HG03469 (cell line): ENCODE data around the gene ITGA3.

ENCODE experiments used
- ATAC-seq: cut with Tn5 transposase; IDR thresholded peaks from one replicate; pipeline ENCODE4 v1.9.1; 2021; ENCODE audit warnings: mild to moderate bottlenecking, moderate library complexity, moderate number of reproducible peaks; ENCODE audit not compliant: unreplicated experiment

The ITGA3 gene

DNA sequence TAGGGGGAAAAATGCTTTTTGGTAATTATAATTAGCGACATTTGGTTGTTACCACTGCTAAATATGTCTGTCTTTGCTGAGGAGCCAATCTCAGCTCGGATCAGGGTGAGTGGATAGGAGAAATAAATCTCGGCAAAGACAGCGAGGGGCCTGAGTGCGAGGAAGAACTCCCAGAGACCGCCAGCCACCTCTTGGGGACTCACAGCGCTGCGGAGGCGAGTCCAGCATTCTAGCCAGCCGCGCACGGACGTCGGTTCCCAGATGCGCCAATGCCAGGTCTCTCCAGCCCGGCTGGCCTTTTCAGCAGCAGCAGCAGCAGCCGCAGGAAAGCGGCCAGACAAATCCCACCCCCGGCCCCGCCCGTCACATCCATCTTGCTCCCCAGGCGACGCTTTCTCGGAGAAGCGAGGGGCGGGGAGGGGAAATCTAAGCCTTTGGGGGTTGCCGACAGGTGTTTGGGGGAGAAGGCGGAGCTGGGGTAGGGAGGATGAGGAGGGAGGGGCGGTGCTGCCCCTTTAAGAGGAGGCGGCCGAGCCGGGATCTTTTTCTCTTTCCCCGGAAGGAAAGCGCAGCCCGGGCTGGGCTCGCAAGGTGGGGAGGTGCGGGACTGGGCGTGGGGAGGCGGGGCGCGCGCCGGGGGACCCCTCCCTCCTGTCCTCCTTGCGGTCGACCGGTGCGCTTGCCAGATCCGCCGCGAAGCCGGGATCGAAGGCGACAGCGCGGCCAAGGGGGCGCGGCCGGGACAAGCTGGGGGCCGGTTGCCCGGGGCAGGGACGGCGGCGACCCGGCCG lies at the start of gene ITGA3:
Gene ITGA3 (plus strand): TSS at position 685 of the 791 bp plus-strand sequence. CDS start 330 bp downstream, outside the sequence.
- no peak for ATAC-seq

DNA sequence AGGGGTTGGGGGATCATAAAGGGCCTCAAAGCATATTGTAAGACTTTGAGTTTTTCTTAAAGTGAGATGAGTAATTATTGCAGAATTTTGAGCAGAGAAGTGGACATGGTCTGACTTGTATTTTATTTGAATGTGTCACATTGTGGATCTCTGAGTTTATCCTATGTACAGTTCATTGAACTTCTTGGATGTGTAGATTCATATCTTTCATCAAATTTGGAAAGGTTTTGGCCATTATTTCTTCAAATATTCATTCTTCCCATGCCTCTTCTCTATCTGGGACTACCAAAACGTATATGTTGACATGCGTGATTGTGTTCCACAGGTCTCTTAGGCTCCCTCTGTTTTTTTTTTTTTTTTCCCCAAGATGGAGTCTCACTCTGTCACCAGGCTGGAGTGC lies 46.6 kb upstream of the ITGA3 start:
- ATAC-seq, result no peak

DNA sequence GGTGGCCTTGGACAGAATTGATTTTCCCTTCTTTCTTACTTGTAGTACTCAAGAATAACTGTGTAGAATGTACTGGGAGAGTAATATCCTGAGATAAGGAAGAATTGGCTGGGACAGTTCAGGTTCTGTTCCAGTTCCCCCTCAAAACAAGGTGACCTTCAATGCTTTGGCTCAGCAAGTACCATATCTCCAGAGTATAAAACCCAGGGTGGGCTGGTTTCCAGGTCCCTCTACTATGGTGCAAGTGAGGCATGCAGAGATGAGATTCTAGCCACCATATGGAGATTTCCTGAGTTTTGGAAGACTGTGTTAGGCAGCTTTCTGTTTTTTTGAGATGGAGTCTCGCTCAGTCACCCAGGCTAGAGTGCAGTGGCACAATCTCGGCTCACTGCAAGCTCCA lies 42.8 kb upstream of the ITGA3 start:
- ATAC-seq, result no peak

DNA sequence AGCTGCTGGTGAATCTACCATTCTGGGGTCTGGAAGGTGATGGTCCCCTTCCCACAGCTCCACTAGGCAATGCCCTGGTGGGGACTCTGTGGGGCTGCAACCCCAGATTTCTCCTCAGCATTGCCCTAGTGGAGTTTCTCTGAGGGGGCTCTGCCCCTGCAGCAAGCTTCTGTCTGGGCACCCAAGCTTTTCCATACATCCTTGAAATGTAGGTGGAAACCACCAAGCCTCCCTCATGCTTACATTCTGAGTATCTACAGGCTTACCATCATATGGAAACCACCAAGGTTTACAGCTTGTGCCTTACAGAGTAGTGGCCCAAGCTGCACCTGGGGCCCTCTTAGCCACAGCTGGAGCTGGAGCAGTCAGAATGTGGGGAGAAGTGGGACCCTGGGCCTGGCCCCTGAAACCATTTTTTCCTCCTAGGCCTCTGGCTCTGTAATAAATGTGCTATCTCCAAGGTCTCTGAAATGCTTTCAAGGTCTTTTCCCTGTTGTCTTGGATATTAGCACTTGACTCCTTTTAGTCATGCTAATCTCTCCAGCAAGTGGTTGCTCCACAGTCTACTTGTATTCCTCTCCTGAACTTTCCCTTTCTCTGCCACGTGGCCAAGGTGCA lies 41.3 kb upstream of the ITGA3 start:
- ATAC-seq, result no peak

DNA sequence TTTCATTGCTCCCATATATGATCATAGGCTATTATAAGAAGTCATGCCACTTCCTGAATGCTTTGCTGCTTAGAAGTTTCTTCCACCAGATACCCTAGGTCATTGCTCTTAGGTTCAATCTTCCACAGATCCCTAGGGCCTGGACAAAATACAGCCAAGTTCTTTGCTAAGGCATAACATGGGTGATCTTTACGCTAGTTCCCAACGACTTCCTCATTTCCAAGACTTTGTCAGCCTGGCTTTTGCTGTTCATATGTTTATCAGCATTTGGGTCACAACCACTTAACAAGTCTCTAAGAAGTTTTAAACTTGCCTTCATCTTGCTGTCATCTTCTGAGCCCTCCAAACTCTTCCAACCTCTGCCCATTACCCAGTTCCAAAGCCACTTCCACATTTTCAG lies 40.8 kb upstream of the ITGA3 start:
- no peak for ATAC-seq

DNA sequence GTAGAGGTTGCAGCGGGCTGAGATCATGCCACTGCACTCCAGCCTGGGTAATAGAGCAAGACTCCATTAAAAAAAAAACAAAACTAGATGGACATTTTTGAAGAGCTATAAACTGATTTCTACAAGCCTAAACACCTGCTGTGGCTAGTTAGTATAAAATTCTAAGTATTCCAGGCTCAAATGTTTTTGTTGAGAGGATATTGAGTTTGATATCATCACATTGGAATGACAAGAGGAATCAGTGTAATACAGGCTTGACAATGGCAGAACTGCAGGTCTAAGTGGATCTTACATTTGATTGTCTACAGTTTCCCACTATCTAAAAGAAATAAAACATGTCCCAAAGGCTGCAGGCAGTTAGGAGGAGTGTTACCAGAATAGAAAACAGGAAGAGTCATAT lies 37.0 kb upstream of the ITGA3 start:
- ATAC-seq, result no peak

DNA sequence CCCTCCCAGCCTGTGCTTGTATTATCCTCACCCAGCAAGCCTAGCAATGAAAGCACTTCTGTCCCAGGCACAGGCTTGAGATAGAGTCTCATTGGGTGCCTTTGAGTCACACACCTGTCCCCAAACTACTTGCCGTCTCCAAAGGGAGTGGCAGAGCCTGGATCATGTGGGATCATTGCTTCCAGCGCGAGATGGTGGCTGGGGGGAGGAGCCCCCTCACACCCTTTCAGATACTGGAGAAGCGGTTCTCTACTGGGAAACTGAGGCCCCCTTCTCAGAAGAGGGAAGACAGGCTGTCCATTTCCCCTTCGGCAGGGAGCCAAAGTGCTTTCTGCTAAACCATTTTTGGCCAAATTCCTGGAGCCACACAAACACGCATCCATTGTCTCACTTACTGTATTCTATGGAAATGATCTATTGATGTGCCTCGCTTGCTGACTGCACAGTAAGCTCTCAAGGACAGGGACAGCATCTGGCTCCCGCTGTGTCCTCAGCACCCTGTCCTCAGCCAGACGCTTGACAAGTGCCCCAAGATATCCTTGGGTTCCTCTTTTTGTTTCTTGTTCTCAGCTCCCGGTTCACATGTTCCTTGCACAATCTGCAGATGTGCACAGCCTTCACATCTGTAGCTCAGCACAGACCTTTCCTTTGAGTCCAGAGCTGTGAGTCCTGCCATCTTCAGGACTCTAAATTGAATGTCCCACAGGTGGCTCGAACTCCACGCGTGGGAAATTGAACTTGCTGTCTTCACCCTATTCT lies 34.9 kb upstream of the ITGA3 start:
- ATAC-seq, result no peak

DNA sequence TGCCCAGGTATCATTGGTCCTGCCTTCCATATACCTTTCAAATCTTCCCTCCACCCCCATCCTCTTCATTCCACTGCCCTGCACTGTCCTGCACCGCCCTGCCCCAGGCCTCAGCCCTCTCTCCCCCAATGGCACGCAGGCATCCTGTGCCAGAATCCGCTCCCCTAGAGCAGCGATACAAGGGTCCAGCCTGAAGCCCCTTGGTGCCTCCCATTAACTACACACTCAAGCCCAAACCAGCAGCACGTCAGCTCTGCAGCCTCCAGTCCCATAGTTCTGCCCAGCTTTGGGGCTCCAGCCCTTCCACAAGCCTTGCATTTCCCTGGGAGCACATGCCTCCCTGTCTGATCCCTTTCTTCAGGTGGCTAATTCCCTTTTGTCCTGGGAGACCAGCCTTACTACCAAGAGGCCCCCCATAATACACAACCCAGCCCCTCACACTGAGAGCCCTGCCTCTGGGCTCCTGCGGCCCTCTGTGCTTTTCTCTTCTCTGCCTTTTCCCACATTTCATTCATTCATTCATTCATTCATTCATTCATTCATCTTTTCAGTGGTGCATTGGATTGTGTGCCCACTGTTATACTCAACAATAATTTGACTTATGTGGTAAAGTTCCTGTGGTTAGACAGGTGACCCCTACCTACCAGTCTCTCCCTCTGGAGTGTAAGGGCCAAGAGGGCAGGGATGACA lies 34.1 kb upstream of the ITGA3 start:
- no peak for ATAC-seq

DNA sequence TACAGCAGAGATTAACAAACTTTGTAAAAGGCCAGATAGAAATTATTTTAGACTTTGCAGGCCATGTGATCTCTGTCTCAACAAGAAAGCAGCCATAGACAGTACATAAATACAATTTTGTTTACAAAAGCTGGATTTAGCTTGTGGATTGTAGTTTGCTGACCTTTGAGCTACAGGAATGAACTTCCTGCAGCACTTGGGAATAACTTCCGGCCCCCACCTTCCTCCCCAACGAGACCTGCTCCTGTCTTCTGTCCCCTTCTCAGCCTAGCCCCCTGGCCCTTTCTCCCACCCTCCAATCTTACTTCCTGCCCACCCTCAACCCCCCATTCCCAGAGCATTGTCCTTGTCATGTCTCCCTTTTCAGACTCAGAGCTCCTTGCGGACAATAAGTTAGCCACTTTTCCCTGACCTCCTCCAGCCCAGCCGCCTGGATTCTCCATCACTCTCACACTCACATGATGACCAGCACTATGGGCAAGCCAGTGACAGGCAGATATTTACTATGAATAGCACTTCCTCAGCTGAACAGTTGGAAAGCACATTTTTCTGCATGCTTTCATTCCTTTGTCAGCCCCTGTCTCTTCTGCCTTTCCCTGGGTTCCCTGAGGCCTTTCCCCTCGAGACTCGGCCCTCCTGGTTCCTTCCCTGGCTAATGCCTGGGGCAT lies 33.3 kb upstream of the ITGA3 start:
- ATAC-seq, result no peak

DNA sequence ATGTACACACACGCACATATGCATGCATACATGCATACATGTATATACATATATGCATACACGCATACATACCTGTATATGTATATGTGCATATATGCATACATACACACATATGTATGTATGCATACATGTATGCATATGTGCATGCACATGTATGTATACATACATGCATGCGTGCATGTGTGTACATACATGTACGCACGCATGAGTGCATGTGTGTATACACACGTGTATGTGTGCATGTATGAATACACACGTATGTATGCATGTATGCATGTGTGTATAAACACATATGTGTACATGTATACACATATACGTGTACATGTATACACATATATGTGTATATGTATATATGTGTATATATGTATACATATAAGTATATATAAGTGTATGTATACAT lies 32.4 kb upstream of the ITGA3 start:
- ATAC-seq, result no peak

DNA sequence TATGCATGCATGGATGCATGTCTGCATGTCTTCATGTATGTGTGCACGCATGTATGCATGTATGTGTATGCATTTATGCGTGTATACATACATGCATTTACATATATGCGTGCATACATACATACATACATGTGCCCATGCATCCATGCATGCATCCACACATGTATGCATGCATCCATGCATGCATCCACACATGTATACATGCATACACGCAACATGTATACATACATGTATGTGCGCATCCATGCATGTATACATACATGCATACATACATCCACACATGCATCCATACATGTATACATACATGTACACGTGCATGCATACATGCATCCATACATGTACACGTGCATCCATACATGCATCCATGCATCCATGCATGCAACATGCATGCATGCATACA lies 31.1 kb upstream of the ITGA3 start:
- ATAC-seq, result no peak

DNA sequence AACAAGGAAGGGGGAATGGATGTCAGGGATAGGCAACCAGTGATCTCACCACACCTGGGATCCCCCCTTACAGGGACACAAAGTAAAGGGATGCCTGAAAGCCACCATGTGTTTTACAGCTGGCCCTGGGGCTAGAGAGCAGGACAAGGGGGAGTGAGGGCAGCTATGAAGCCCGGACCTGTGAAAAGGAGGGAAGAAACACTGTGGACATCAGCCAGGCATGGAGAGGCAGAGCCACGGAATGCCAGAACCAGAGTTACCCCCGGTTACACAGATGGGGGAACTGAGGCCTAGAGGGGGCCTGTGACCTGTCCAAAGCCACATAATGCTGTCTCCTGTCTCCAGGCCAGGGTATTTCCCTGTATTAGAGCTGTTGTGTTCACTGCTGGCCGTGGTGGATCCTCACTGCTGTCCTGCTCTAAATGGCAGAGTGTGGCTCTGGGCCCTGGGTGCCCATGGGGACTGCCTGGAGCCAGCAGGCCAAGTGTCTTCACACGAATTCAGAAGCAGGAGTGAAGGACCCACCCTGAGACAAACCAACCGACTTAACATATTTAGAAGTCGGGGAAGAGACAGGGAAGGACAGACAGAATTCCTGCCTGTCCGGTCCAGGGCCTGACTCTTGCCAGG lies 29.7 kb upstream of the ITGA3 start:
- ATAC-seq, result no peak

DNA sequence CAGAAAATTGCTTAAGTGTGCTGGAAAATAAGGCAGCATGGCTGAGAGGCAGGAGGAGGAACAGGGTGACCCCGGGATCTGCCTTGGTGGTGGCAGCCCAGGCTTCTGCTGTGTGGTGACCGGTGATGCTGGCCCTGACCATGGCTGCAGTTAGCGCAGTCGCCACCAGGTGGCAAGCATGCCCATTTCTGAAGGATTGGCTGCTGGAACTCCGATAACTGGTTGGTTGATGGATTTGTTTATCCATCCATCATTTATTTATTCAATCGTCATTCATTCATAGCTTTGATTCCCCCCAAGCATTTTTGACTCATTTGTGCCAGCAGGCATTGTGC lies 29.1 kb upstream of the ITGA3 start:
- no peak for ATAC-seq

DNA sequence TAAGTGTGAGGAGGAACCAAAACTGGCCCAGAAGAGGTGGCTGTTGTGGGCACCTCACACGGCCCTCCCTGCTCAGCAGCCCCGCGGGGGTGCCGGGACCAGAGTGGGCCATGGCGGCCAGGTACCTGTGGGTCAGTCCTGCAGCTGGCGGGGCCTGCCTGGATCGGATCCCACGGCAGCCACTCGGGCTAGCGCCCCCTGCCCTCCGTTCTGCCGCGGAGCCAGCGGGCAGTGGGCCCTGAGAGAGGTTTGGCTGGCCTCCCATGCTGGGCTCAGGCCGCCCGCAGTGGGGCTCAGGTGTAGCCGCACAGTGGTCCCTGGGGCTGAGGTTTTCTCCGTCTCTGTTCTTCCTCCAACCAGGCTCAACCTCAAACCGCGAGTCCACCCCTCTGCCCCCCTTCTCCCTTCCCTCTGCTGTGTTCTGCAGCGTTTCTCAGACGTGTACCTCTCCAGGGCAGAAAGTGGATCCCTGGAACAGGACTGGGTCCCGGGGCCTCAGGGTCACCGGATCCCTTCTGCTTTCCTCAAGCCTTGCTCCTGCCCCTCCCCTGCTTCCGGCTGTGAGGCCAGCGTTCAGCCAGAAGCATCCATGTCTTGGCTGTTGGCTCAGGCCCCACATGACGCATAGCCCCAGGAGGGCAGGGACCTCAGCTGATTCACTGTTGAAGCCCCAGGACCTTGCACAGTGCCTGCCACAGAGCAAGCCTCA lies 28.6 kb upstream of the ITGA3 start:
- ATAC-seq, result no peak

DNA sequence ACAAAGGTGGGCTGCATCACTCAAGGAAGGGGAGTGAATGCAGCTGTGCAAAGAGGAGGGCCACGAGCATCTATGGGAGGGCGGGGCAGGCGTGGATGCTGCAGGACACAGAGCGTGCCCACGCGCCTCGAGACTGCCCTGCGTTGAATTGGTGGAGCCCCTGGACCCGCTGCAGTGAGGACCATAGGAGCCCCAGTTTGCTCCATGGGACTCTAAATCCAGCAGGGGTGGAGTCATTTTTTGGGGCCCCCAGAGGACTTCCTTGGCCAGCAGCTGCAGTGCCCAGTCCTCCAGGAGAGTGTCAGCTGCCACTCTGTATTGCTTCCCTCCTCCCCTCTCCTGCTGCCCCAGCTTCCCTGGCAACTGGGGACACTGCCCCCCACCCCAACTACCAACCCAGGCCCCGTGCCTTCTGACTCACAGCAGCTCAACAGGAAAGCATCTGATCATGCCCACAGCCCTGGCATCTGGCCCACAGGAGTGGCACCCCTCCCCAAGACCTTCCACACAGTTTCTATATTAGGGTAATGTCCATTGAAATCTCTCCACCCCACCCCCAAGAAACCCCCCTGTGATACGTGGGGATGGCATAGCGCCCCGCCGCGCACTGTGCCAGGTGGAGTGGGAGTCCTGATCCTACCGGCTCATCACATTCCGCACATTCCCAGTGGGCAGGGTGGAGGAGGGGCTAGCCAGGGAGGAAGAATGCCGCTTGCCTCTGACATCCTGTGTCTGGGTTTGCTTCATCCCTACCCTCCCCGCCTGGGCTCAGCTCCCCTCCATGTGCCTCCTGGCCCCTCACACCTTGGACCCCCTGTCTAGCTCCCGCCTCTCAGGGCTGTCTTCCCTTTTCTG lies 27.8 kb upstream of the ITGA3 start:
- ATAC-seq, result no peak

DNA sequence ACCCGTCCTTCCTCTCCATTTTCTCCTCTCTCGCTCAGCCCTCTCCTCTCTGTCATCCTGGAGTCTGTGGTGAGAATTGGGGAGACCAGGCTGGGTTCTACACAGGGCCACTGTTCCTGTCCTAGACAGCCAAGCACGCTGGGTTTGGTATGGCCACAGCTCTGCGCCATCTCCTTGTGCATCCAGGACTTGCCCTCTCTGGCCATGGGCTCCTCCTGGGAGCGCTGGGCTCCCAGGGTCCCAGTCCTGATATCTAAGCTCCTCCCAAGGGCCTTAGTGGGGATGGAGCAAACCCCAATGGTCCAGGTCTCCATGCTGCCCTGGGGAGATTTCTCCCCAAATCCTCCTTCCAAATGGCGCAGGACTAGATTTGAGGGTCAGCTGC lies 27.2 kb upstream of the ITGA3 start:
- no peak for ATAC-seq

DNA sequence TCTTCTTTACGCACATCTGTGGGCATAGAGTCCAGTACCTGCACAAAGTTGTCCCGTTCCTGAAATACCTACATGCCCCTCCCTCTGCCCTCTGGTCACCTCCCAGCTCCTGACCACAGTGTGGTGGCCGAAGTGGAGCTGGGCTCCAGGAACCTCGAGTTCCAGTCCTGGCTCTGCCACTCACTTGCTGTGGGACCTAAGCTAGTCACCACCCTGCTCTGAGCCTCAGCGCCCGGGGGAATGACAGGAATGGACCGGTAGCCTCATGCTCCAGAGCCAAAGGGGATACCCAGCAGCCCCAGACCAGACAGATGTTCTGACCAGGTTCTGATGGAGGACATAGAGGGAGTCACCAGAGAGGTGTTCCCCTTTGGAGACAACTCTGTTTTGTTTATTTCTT lies 26.7 kb upstream of the ITGA3 start:
- no peak for ATAC-seq

DNA sequence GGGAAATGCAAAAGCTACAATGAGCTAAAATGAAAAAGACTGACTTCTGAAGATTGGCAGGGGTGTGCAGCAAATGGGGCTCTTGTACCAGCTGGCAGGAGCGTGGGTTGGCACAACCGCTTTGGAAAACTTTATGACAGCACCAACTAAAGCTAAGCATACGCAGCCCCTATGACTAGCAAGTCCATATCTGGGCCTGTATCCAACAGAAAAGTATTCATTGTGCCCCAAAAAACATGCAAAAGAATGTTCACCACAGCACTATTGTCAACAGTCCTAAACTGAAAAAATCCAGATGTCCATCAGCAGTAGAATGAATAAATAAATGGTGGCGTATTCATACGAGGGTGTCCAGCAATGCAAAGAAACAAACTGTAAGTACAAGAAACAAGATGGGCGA lies 22.6 kb upstream of the ITGA3 start:
- ATAC-seq, result no peak
